ENCODE data around the gene KLHL2.

DNA sequence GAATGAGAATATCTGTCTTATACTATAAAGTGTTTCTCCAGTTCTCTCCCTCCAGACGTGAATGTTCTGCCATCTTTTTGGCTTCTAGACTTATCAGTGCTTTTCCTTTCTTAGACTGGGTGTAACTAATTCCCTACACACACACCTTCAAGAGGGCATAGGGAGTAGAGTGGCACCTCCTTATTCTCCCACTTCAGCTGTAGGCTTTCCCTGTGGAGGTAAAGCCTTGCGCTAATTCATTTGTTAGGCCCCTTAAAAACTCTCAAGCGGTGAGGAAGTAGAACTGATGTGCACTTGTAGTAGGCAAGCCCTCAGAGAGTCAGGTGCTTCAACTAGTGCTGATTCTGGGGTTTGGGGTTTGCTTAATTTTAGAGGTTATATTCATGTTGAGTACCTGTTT lies 10.0 kb downstream of the KLHL2 start:
- TF ChIP-seq CTCF (IDR thresholded peaks at IDR 0.05) = no peak
- TF ChIP-seq POLR2A (IDR thresholded peaks at IDR 0.05) = no peak
